GM12873 (cell line): ENCODE measurements around the gene SP140L.

Experiments used
- TF ChIP-seq, protein P1 (sequence below): IDR thresholded peaks from 2 replicates; pipeline ENCODE4 v1.5.1; 2012; ENCODE audit warnings: low read depth, mild to moderate bottlenecking, moderate library complexity, low read length, control low read depth; ENCODE audit not compliant: insufficient read depth; ENCODE audit errors: missing control alignments

The SP140L gene

GRCh38 chr2:230441227-230441897 is 114.4 kb downstream of the SP140L start:
- TF ChIP-seq, protein P1, sequence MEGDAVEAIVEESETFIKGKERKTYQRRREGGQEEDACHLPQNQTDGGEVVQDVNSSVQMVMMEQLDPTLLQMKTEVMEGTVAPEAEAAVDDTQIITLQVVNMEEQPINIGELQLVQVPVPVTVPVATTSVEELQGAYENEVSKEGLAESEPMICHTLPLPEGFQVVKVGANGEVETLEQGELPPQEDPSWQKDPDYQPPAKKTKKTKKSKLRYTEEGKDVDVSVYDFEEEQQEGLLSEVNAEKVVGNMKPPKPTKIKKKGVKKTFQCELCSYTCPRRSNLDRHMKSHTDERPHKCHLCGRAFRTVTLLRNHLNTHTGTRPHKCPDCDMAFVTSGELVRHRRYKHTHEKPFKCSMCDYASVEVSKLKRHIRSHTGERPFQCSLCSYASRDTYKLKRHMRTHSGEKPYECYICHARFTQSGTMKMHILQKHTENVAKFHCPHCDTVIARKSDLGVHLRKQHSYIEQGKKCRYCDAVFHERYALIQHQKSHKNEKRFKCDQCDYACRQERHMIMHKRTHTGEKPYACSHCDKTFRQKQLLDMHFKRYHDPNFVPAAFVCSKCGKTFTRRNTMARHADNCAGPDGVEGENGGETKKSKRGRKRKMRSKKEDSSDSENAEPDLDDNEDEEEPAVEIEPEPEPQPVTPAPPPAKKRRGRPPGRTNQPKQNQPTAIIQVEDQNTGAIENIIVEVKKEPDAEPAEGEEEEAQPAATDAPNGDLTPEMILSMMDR: no peak

DNA sequence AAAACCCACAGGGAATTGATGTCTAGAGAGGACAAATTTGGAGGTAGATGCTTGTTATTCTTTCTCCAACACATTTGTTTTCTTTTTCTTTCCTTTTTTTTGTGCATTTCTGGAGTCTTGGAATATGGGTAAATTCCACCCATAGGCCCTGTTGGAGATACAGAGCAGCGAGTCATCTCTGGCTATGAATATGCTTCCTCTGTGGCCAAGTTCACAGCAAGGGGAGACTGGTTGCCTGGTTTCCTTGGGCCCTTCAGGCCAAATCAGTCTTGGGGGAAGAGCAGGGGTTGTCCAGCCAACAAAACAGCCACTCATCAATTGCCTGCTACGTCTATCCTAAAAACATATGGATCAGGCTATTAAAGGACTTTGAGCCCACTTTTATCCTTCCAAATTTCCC is 116.5 kb downstream of the SP140L start:
- TF ChIP-seq, protein P1: no peak

- TF ChIP-seq, protein P1: no peak
Measured at GRCh38 chr2:230444832-230445231, 117.8 kb downstream of the SP140L start.

- TF ChIP-seq, protein P1: peak; percentile 11
Measured at GRCh38 chr2:230447036-230447435, 120.0 kb downstream of the SP140L start.

GRCh38 chr2:230447455-230448451 is 120.8 kb downstream of the SP140L start:
- TF ChIP-seq, protein P1: no peak

DNA sequence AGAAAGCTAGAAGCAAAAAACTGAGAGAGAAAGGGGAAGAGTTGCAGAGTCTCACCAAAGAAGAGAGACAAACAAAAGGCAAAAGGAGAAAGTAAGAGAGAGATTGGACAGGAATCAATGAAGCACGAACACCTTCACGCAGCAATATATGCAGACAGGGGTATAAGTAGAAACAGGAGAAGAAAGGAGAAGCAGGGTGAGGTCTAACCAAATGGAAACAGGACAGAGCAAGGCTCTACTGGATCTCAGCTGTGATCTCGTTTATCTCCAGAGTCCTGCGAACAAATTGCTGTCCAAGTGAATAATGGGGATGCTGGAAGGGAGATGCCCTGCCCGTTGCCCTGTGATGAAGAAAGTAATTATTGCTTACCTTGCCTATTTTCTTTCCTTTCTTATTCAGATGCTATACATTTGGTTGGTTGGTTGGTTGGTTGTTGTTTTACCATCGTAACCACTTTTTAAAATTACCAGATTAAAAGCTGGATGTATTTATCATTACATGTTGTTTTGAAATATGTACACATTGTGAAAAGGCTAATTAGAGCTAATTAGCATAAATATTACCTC is 123.0 kb downstream of the SP140L start:
- TF ChIP-seq, protein P1: no peak

GRCh38 chr2:230453006-230453405 is 126.0 kb downstream of the SP140L start:
- TF ChIP-seq, protein P1: no peak
